ENCODE measurements around the gene EDRF1. TPM values are rescaled to one million over a fixed set of nuclear protein-coding genes. Genes with fewer than 3 reads are reported as not detected.
A peak's percentile ranks its signal among the peaks of the same experiment; 100 is the strongest.

EDRF1 gene
- total and polyA plus RNA-seq, 4 donors: 9.4 to 54.6 (median 17.6) TPM

DNA sequence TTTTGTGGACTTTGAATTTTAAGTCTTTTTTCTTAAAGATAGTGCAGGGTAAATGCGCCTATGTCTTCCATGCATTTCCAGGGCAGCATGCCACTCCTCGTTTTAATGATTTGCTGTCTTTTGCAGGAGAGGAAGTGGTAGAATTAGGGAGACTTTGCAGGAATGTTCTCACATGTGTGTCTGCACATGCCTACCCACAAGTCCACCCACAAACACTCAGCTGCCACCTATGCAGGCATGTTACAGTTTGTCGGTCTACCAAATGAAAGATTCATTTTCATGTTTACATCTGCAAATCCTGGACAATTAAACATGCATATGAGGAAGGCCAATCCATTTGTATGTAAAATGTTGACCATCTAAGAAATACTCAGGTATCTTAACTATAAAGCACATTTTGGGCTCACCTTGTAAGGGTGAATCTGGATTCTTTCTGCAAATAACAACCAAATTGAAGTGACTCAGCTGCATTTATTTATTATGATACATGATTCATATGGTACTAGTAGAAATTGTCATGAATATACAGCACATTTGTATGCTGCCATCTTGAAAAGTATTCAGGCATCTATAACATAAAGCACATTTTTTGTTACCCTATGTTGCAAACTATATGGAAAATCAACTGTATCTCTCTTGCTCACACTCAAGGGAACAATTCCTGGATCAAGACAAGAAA is 31.9 kb upstream of the EDRF1 start:
- H3K36me3 ChIP-seq (ENCODE audit: control insufficient read depth in 4 of 4, insufficient read depth in 4 of 4, low read length in 4 of 4): no peaks in the 10 kb centered on the region
- peaks cover 0 to 18% (median 5%) of the 10 kb centered on the region in 5 donors for H3K4me1 ChIP-seq (ENCODE audit: control insufficient read depth in 5 of 5, insufficient read depth in 5 of 5, low read length in 5 of 5)
- no peak overlapping the region for H3K9ac ChIP-seq (ENCODE audit: insufficient read depth in 1 of 2, low read length in 2 of 2)
- WGBS, 2 donors: 70 to 74% methylated on average over 3 of the region's 3 CpGs
- H3K27ac ChIP-seq (ENCODE audit: low read depth in 1 of 2, low read length in 1 of 2): no peak overlapping the region
- H3K4me3 ChIP-seq: no peak overlapping the region
- H3K27me3 ChIP-seq (ENCODE audit: control insufficient read depth in 3 of 3, insufficient read depth in 3 of 3, low read length in 2 of 3): no peaks in the 10 kb centered on the region
- no peak for DNase-seq
- TF ChIP-seq, protein P1, sequence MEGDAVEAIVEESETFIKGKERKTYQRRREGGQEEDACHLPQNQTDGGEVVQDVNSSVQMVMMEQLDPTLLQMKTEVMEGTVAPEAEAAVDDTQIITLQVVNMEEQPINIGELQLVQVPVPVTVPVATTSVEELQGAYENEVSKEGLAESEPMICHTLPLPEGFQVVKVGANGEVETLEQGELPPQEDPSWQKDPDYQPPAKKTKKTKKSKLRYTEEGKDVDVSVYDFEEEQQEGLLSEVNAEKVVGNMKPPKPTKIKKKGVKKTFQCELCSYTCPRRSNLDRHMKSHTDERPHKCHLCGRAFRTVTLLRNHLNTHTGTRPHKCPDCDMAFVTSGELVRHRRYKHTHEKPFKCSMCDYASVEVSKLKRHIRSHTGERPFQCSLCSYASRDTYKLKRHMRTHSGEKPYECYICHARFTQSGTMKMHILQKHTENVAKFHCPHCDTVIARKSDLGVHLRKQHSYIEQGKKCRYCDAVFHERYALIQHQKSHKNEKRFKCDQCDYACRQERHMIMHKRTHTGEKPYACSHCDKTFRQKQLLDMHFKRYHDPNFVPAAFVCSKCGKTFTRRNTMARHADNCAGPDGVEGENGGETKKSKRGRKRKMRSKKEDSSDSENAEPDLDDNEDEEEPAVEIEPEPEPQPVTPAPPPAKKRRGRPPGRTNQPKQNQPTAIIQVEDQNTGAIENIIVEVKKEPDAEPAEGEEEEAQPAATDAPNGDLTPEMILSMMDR (IDR thresholded peaks at IDR 0.05; ENCODE audit: control extremely low read depth, extremely low read depth): no peak
- ATAC-seq (ENCODE audit: insufficient read depth, low FRiP score): no peak
- no peaks in the 10 kb centered on the region for H3K9me3 ChIP-seq (ENCODE audit: control insufficient read depth in 4 of 4, insufficient read depth in 3 of 4, low read length in 3 of 4)

DNA sequence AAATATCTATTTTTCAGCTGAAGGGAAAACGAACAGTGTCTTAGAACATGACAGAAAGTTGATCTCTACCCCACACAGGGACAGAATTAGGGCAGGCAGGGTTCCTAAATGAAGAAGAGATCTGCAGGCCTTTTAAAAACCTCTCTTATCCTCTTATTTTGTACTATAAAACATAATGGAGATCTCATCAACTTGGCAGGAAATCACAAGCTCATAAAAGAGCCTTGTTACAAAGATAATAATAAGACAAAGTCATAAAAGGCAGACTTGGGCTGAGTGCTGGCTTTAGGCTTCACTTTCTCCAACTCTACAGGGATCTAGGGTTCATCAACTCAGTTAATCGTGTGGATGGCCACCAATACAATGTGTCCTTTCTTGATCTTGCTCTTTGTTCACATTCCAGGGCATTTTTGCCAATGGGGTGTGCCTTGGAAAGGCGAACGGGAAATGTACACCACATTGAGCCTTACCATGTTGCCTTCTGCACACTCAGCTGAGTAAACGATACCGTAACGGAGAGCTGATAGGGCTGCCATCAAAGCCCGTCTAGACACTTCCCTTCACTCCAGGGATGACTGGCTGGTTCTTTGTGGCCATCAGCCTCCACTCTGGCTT is 29.4 kb upstream of the EDRF1 start:
- ATAC-seq (ENCODE audit: insufficient read depth, low FRiP score) (no peak), DNase-seq (no peak)
- no peak overlapping the region for H3K4me3 ChIP-seq
- no peak overlapping the region for H3K27ac ChIP-seq (ENCODE audit: low read depth in 1 of 2, low read length in 1 of 2)
- no peaks in the 10 kb centered on the region for H3K27me3 ChIP-seq (ENCODE audit: control insufficient read depth in 3 of 3, insufficient read depth in 3 of 3, low read length in 2 of 3)
- TF ChIP-seq, protein P1 (IDR thresholded peaks at IDR 0.05; ENCODE audit: control extremely low read depth, extremely low read depth): no peak
- H3K9ac ChIP-seq (ENCODE audit: insufficient read depth in 1 of 2, low read length in 2 of 2): no peak overlapping the region
- no peaks in the 10 kb centered on the region for H3K36me3 ChIP-seq (ENCODE audit: control insufficient read depth in 4 of 4, insufficient read depth in 4 of 4, low read length in 4 of 4)
- H3K9me3 ChIP-seq (ENCODE audit: control insufficient read depth in 4 of 4, insufficient read depth in 3 of 4, low read length in 3 of 4): no peaks in the 10 kb centered on the region
- H3K4me1 ChIP-seq (ENCODE audit: control insufficient read depth in 5 of 5, insufficient read depth in 5 of 5, low read length in 5 of 5): peaks cover 0 to 36% (median 12%) of the 10 kb centered on the region in 5 donors
- WGBS, 2 donors: 80 to 91% methylated on average over 8 of the region's 8 CpGs

DNA sequence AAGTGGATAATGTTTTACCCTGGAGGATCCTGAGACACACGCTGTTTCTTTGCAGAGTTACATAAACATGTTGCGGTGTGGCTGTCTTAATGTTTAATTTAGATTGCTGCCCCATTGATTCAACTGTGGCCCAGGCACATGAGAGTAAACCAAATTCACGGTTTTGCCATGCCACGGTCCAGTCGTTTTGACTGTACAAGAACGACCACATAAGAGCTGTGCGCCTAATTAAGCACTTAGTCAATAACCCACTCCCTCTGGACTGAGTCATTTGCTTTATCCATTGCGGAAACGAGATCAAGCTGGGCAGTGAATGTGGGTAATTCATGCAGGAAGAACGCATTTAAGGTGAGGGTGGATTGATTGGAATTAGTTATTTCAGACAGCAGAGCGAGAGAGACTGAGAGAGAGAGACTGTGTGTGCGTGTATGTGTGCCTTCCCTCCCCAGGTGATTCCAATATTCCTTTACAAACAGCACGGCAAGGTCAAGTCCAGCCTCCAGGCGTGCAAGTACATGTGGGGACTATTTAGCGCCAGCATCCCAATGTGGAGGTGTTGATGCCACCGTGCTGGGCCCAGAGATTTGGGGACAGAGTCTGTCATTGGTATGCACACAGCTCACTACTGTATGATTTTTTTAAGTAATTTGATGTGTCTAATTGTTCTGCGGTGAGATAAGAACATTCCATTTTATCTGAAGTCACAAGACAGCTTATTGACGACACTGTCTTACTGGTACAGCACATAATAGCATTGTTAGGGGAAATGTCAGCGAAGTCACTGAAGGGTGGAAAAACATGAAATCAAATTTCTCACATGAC is 28.1 kb upstream of the EDRF1 start:
- H3K9me3 ChIP-seq (ENCODE audit: control insufficient read depth in 4 of 4, insufficient read depth in 3 of 4, low read length in 3 of 4): no peaks in the 10 kb centered on the region
- DNase-seq (no peak), ATAC-seq (ENCODE audit: insufficient read depth, low FRiP score) (no peak)
- no peak overlapping the region for H3K4me3 ChIP-seq
- no peaks in the 10 kb centered on the region for H3K36me3 ChIP-seq (ENCODE audit: control insufficient read depth in 4 of 4, insufficient read depth in 4 of 4, low read length in 4 of 4)
- no peak overlapping the region for H3K27ac ChIP-seq (ENCODE audit: low read depth in 1 of 2, low read length in 1 of 2)
- H3K4me1 ChIP-seq (ENCODE audit: control insufficient read depth in 5 of 5, insufficient read depth in 5 of 5, low read length in 5 of 5): peaks cover 0 to 38% (median 19%) of the 10 kb centered on the region in 5 donors
- H3K9ac ChIP-seq (ENCODE audit: insufficient read depth in 1 of 2, low read length in 2 of 2): peak overlapping the region in 1 of 2 donors; percentile 14
- TF ChIP-seq, protein P1 (IDR thresholded peaks at IDR 0.05; ENCODE audit: control extremely low read depth, extremely low read depth): no peak
- 80 to 85% methylated on average over 19 of the region's 19 CpGs for WGBS, 2 donors
- H3K27me3 ChIP-seq (ENCODE audit: control insufficient read depth in 3 of 3, insufficient read depth in 3 of 3, low read length in 2 of 3): no peaks in the 10 kb centered on the region
